GM12864 (cell line): ENCODE data around the gene PRPF19.

Source experiments
- DNase-seq: peaks from one replicate; pipeline ENCODE4 v3.0.0-alpha.2; 2011; ENCODE audit warnings: low read depth
- H3K4me3 ChIP-seq: 2 replicates; pipeline ENCODE4 v1.5.1; 2011; ENCODE audit warnings: mild to moderate bottlenecking, low read depth, low read length, control low read depth
- CTCF ChIP-seq: IDR thresholded peaks from 2 replicates; pipeline ENCODE4 v1.5.1; 2011; ENCODE audit warnings: low read depth, mild to moderate bottlenecking, moderate library complexity, low read length, control low read depth, inconsistent platforms; ENCODE audit errors: missing control alignments

The PRPF19 gene

GRCh38 chr11:60858236-60858635, 48.1 kb downstream of the PRPF19 start:
- no peak for DNase-seq
- H3K4me3 ChIP-seq, result no peak overlapping the region
- no peak for TF ChIP-seq CTCF

DNA sequence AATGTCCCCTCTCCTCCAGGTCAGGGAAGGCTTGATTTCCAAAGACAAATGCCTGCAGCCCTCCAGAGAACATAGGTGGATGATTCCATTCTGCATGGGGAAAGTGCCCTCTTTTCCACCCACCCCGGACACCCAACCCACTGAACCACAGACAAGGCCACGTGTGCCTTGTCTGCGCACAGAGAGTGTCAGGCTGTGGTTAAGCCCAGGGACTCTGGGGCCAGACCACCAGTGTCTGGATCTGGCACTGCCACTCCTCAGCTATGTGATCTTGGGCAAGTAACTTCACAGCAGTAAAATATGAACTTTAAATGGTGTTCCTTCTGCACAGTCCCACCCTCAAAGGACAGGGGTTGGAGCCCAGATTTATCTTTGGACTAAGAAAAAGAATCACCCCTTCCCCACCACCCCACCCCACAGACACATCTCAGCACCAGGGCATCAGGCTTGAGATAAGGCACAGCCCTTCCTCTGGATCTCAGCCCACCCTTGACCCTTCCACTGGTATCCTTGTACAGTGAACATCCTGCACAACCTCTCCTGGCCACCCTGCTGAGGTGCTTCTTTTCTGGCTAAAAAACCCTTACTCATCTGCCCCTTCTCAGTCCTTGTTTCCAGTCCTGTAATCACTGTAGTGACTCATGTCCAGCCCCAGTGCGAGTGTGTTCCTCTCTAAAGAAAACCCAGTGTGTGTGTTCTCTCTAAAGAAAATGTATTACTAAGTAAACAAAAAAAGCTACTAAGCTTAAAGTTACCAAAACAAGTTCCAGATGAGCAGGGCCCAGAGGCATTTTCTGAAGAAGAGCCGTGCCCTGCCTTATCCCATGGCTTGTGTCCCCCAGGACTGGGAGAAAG, 48.8 kb downstream of the PRPF19 start:
- DNase-seq, result no peak

GRCh38 chr11:60855726-60856633, 50.4 kb downstream of the PRPF19 start, which contains the start of gene PTGDR2:
Gene PTGDR2, minus strand, starts transcription at chr11:60855950. Its CDS starts 2,228 bp downstream, at chr11:60853722.
- no peak within 1 kb of the TSS for H3K4me3 ChIP-seq
- TF ChIP-seq CTCF, result no peak
- no peak for DNase-seq

More for the DNA sequence above, 48.8 kb downstream of the PRPF19 start:
- no peak for TF ChIP-seq CTCF
- H3K4me3 ChIP-seq, result no peak overlapping the region

- no peak for TF ChIP-seq CTCF
- H3K4me3 ChIP-seq, result no peak overlapping the region
- DNase-seq, result no peak
These were observed 51.3 kb downstream of the PRPF19 start for GRCh38 chr11:60854847-60855725.

DNA sequence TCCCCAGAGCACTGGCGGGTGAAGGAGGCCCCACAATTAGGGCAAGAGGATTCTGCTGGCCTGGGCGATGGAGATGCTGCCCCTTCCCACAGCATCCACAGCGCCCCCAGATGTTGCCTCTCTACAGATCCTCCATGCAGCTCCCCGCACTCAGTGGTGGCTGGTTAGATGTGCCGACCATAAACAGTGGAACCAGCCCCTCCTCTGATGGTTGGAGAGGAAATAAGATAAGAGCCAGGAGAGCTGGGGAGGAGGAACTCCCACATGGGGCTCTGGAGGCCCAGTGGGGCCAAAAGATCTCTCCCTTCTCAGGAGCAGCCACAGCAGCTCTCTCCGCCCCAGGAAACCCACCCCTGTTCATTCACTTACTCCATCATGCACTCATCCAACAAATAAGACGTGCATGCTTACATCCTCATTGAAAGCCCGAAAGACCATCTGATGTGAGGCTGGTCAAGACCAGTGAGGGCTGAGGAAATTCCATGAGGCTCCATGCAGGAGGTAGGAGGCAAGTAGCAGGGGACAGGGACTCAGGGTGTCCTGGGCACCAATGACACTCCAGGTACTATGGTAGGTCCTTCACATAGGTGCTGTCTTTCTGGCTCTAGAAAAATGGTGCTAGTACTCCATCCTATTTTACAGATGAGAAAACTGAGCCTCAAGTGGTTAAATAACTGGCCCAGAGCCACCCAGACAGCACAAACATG, 52.1 kb downstream of the PRPF19 start:
- no peak for DNase-seq
- H3K4me3 ChIP-seq, result no peak overlapping the region
- no peak for TF ChIP-seq CTCF
